Measurements from ENCODE around the gene RPP21. TPM values are rescaled to one million over a fixed set of nuclear protein-coding genes. Genes with fewer than 3 reads are reported as not detected.

The RPP21 gene
- polyA plus RNA-seq, 1 donor from 2014 or later, result 109 TPM

- Histone ChIP-seq H3K36me3 (ENCODE audit: insufficient read depth, low read length) (peaks cover 4% of the 10 kb centered on the region), H4K20me1 (ENCODE audit: insufficient read depth) (no peaks in the 10 kb centered on the region), H3K79me2 (replicated peaks; ENCODE audit: insufficient read depth, low read length) (peaks cover 29% of the 10 kb centered on the region)
Measured at GRCh38 chr6:30304002-30304401, 41.0 kb upstream of the RPP21 start.

GRCh38 chr6:30311101-30311500 is 33.9 kb upstream of the RPP21 start:
- Histone ChIP-seq H3K9me2 (ENCODE audit: insufficient read depth, low read length) (no peaks in the 10 kb centered on the region), H3K79me2 (replicated peaks; ENCODE audit: insufficient read depth, low read length) (peaks cover 51% of the 10 kb centered on the region), H3K4me3 (ENCODE audit: low read length) (no peak overlapping the region), H3K27ac (ENCODE audit: low read length) (no peak overlapping the region), H3K9me3 (ENCODE audit: low read length) (no peaks in the 10 kb centered on the region), H3K27me3 (ENCODE audit: insufficient read depth, low read depth, low read length) (no peaks in the 10 kb centered on the region), H3K4me2 (ENCODE audit: low read length) (no peak overlapping the region), H3K36me3 (ENCODE audit: insufficient read depth, low read length) (peaks cover 3% of the 10 kb centered on the region), H3F3A (ENCODE audit: insufficient read depth, low read length, poor library complexity, severe bottlenecking) (no peaks in the 10 kb centered on the region), H2AFZ (ENCODE audit: low read depth, low read length) (no peak overlapping the region), H3K9ac (ENCODE audit: low read length) (no peak overlapping the region), H4K20me1 (ENCODE audit: insufficient read depth) (no peaks in the 10 kb centered on the region)
- no peak for TF ChIP-seq POLR2AphosphoS5 (IDR thresholded peaks at IDR 0.05)
- no peak for TF ChIP-seq MXI1 (conservative IDR thresholded peaks at IDR 0.05; ENCODE audit: poor library complexity, severe bottlenecking)
- no peak for TF ChIP-seq EZH2 (IDR thresholded peaks at IDR 0.05; ENCODE audit: borderline replicate concordance, insufficient read depth, low read length, poor library complexity, severe bottlenecking)
- no peak for TF ChIP-seq SMC3 (conservative IDR thresholded peaks at IDR 0.05; ENCODE audit: poor library complexity)
- no peak for TF ChIP-seq REST (IDR thresholded peaks at IDR 0.05; ENCODE audit: borderline replicate concordance)
- no peak for TF ChIP-seq EP300 (conservative IDR thresholded peaks at IDR 0.05; ENCODE audit: poor library complexity, severe bottlenecking)

More at GRCh38 chr6:30304002-30304401, 41.0 kb upstream of the RPP21 start:
- H3K9ac ChIP-seq (ENCODE audit: low read length), result no peak overlapping the region
- H3K4me3 ChIP-seq (ENCODE audit: low read length), result no peak overlapping the region
- H2AFZ ChIP-seq (ENCODE audit: low read depth, low read length), result no peak overlapping the region
- H3K9me3 ChIP-seq (ENCODE audit: low read length), result no peaks in the 10 kb centered on the region
- no peak overlapping the region for H3K4me2 ChIP-seq (ENCODE audit: low read length)
- no peaks in the 10 kb centered on the region for H3F3A ChIP-seq (ENCODE audit: insufficient read depth, low read length, poor library complexity, severe bottlenecking)
- no peaks in the 10 kb centered on the region for H3K27me3 ChIP-seq (ENCODE audit: insufficient read depth, low read depth, low read length)
- no peaks in the 10 kb centered on the region for H3K9me2 ChIP-seq (ENCODE audit: insufficient read depth, low read length)
- no peak overlapping the region for H3K27ac ChIP-seq (ENCODE audit: low read length)
- no peak for TF ChIP-seq REST (IDR thresholded peaks at IDR 0.05; ENCODE audit: borderline replicate concordance)
- TF ChIP-seq TAF1 (IDR thresholded peaks at IDR 0.05; ENCODE audit: low read depth), result no peak
- no peak for TF ChIP-seq POLR2AphosphoS5 (IDR thresholded peaks at IDR 0.05)
- TF ChIP-seq EP300 (conservative IDR thresholded peaks at IDR 0.05; ENCODE audit: poor library complexity, severe bottlenecking), result no peak
- no peak for TF ChIP-seq CTCF (IDR thresholded peaks at IDR 0.05; ENCODE audit: poor library complexity, severe bottlenecking)
- TF ChIP-seq EZH2 (IDR thresholded peaks at IDR 0.05; ENCODE audit: borderline replicate concordance, insufficient read depth, low read length, poor library complexity, severe bottlenecking), result no peak
- TF ChIP-seq SMC3 (conservative IDR thresholded peaks at IDR 0.05; ENCODE audit: poor library complexity), result no peak
- TF ChIP-seq MXI1 (conservative IDR thresholded peaks at IDR 0.05; ENCODE audit: poor library complexity, severe bottlenecking), result no peak
- no peak for TF ChIP-seq RAD21 (conservative IDR thresholded peaks at IDR 0.05)
